HG03571 (cell line): ENCODE data around the gene NAA10.

Experiments
- ATAC-seq: cut with Tn5 transposase; IDR thresholded peaks from one replicate; pipeline ENCODE4 v1.9.1; 2021; ENCODE audit not compliant: unreplicated experiment

The NAA10 gene

DNA sequence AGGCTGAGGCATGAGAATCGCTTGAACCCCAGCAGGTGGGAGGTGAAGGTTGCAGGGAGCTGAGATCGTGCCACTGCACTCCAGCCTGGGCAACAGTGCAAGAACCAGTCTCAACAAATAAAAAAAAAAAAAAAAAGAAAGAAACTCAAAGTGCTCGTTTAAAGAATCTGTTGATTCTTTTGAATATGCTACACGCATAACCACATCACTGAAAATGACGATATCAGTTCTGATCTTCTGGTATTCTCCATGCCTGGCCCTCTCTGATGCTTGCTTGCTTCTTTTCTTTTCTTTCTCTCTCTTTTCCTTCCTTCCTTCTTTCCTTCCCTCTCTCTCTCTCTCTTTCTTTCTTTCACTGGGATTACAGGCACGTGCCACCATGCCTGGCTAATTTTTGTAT is 23.0 kb downstream of the NAA10 start:
- no peak for ATAC-seq

DNA sequence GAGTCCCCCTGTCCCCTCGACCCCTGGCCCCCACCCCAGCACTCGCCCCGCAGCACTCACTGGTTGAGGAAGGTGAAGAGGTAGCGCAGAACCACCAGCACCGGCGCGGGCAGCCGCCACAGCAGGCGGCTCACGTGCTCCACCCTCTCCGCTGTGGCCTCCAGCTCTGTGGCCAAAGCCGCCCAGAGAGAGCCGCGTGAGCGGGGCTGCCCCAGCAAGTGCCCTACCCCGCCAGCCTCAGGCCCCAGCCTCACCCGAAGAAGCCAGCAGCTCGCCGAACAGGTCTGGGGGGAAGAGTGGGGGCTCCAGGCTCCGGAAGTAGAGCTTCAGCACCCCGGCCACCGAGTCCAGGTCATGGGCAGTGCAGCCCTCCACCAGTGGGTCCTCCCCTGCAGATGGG is 24.4 kb downstream of the NAA10 start:
- no peak for ATAC-seq

DNA sequence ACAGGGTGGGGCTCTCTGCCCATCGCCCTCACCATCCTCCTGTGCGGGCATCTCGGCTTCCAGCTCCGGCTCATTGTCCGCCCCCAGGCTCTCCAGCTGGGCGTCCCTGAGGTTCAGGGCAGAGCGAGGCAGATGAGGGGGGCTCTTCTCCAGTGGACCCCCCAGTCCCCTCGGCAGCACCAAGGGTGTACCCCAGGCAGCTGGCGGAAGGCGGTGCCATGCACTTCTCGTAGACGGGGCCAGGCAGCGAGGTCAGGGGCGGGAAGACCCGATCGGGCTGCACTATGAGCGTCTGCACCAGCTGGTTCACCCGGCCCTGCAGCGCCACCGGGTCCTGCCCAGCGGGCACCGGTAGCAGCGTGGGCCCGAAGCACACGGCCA is 24.9 kb downstream of the NAA10 start:
- ATAC-seq = no peak

DNA sequence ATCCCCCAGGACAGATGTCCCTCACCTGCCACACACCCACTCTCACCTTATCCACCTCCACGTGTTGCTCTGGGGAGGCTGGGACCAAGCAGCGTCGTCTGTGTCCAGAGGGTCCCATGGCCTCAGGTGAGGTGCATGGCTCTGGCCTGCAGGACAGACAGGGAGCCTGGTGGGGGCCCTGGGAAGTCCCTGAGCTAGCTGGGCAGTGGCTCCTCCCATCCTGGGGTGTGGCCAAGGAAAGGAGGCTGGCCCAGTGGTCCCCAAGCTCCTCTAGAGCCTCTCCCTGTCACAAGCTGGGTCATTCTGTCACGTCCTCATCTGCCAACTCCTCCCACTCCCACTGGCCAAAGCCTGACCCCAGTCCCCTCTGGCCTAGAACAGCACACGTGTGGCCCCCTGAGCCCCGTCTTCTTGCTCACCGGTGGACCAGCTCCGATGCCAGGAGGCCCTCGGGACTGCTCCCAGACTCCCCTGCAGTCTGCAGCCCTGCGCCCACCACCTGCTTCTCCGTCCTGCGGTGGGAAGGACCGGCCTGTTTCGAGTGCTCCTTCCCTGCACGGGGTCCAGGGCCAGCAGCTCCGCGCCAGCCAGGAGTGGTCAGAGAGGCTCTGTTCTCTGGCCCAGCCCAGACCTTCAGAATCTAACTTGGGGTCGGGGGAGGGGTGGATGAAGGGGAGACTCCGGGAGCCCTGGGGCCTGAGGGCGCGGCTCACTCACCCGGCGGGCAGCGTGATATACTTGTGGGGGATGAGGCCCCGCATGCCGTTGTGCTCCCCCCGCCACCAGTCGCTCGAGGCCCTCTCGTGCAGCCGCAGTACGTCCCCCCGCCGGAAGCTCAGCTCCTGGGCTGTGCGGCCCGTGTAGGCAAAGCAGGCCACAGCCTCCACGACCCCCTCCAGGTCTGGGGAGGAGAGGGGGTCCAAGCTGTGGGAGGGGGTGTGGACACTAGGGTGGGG is 25.5 kb downstream of the NAA10 start:
- no peak for ATAC-seq

DNA sequence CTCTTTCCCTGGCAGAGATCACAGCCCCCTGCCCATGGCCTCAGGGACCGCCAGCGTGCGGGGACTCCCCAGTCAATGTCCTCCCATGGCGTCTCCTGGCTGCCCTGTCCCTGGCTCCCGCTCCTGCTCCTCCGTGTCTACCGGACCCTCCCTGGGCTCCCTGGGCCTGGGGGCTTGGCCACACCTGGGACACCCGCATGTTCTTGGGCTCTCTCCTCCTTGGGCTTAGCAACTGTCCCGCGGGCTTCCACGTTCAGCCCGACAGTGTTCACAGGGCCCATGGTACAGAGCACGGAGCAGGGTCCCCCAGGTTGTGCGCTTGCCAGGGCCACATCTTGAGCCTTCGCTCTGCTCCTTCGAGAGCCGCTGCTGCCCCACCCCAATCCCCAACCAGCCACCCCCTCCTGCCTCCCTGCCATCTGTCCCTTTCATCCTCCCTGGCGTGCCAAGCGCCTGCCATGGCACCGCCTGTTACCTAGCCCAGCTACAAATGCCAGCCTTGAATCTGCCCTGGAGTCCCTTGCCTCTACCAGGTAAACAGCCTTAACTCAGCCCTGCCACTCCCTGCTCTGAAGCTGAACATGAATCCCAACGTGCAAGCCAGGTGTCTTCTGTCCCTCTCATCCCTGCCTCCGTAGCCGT is 26.5 kb downstream of the NAA10 start:
- ATAC-seq = no peak

DNA sequence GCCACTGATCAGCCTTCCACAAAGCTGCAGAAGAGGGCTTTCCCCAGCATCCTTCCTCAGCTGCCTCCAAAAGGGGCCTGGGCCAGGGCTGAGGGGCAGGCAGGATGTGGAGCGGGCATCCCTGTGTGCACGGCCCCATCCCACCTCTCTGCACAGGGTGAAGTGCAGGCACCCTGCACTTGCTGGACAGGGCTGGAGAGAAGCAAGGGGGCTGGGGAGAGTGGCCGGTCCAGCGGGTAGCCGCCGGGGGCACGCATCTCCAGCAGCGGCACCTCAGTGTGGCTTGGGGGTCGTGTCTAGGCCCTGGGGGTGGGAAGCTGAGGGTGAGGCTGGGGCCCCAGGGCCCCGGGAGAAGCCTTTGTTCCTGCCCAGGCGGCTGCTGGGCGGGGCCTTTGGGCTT is 27.4 kb downstream of the NAA10 start:
- ATAC-seq = no peak

DNA sequence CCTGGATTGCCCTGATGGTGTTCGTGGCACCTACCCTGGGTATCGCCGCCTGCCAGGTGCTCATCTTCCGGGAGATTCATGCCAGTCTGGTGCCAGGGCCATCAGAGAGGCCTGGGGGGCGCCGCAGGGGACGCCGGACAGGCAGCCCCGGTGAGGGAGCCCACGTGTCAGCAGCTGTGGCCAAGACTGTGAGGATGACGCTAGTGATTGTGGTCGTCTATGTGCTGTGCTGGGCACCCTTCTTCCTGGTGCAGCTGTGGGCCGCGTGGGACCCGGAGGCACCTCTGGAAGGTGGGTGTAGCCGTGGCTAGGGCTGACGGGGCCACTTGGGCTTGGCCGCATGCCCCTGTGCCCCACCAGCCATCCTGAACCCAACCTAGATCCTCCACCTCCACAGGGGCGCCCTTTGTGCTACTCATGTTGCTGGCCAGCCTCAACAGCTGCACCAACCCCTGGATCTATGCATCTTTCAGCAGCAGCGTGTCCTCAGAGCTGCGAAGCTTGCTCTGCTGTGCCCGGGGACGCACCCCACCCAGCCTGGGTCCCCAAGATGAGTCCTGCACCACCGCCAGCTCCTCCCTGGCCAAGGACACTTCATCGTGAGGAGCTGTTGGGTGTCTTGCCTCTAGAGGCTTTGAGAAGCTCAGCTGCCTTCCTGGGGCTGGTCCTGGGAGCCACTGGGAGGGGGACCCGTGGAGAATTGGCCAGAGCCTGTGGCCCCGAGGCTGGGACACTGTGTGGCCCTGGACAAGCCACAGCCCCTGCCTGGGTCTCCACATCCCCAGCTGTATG is 28.5 kb downstream of the NAA10 start:
- ATAC-seq = no peak

DNA sequence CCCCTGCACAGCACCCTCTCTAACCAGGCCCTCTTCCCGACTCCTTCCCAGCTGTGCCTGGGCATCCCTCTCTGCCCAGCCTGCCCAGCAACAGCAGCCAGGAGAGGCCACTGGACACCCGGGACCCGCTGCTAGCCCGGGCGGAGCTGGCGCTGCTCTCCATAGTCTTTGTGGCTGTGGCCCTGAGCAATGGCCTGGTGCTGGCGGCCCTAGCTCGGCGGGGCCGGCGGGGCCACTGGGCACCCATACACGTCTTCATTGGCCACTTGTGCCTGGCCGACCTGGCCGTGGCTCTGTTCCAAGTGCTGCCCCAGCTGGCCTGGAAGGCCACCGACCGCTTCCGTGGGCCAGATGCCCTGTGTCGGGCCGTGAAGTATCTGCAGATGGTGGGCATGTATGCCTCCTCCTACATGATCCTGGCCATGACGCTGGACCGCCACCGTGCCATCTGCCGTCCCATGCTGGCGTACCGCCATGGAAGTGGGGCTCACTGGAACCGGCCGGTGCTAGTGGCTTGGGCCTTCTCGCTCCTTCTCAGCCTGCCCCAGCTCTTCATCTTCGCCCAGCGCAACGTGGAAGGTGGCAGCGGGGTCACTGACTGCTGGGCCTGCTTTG is 29.2 kb downstream of the NAA10 start:
- no peak for ATAC-seq

DNA sequence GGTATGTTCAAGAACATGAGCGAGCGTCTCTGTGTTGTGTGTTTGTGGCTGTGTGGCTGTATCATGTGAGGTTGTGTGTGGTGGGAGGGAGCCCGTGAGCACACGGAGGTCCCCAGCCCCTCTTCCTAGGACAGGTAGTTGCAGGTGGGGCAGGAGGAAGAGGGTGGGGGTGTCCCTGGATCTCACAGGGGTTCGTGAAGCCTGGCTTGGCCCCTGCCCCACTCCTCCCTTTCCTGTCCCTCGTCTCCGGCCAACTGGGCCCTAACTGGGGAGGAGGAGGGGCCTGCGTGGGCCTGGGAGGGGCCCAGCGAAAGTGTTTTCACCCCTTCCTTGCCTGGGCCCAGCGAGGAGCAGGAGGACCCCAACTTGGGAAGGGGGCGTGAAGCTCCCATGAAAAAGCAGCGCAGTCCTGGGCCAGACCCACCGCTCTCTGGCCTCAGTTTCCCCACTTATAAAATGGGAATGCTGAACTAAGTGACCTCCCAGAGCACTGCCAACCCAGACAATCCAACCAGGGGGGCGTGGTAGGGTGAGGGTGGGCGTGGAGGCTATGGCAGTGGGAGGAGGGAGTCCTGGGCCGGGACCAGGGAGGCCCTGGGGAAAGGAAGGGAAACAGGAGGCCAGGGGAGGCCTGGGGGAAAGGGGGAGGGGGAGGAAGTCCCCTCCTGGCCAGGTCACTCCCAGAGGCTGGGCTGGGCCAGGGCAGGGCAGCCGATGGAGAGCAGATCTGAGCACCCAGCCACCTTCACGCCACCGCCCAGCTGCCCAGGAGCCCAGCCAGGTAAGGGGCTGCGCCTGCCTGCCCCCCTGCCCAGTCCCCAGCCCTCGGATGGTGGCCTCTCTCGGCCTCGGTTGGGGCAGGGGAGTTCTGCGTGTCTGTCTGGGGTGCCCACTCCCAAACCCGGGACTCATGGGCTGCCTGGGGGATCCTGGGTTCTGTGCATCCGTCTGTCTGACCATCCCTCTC is 30.6 kb downstream of the NAA10 start, which contains the start of gene AVPR2:
AVPR2 (plus strand) TSS at position 683 of the 967 bp plus-strand sequence. CDS start 473 bp downstream, outside the sequence.
- no peak for ATAC-seq

DNA sequence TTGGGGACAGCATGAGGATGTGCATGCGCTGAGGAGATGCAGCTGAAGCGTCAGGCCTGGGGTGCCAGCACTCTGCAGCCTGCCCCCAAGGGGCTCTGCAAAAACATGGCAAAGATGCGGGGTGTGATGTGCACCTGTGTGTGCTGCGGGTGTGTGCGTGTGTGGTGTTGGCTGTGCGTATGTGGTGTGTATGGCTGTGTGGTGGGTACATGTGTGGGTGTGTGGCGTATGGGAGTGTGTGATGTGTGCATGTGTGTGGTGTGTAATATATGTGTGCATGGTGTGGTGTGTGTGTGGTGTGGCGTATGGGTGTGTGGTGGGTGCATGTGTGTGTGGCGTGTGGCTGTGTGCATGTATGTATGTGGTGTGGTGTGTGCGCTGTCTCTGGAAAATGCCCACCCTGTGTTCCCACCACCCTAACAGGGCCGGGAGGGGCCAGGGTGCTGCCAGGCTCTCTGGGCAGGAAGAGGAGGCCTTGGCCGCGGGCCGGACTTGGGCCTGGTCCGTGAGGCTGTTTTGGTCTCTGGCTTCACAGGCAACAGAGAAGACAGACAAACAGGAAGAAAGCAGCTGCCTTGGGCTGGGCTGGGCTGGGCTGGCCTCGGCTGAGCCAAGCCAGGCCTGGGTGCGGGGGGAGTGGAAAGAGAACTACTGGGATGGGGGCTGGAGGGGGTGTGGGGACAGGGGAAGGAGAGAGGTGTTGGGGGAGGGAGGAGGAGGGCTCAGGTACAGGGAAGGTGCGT is 31.4 kb downstream of the NAA10 start:
- no peak for ATAC-seq

DNA sequence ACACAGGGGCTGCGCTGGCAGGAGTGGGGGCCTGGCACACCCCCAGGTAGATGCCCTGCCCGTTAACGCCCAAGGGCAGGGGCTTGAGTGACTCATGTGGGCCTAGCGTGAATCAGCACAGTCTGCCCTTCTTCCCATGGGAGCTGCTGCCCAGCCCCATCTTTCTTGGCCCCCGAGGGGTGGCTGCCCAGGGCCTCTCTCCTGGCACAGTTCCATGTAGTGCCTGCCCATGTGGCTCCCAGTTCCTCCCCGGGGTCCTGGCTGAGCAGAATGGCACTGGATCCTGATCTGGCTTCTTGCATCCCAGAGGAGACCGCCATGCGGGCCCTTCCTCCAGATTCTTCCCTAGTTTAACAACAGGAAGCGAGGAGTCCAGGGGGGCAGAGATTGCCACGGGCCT is 32.5 kb downstream of the NAA10 start:
- ATAC-seq = no peak

DNA sequence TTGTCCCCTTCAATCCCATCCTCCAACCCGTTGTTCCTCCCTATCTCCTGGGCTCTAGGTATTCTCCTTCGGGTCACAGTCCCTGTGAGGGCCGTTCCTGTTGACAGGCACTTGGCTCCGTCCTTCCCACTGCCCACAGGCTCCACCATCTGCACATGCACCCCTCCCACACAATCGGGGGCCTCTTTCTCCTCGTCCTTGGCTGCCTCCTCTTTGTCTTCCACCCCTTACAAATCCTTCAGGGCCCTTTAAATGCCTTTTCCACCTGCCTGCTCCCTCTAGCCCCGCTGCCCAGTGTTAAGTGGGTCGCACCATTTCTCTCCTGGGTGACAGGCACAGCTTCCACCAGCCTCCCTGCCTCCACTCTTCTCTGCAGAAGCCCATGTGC is 33.1 kb downstream of the NAA10 start:
- no peak for ATAC-seq

DNA sequence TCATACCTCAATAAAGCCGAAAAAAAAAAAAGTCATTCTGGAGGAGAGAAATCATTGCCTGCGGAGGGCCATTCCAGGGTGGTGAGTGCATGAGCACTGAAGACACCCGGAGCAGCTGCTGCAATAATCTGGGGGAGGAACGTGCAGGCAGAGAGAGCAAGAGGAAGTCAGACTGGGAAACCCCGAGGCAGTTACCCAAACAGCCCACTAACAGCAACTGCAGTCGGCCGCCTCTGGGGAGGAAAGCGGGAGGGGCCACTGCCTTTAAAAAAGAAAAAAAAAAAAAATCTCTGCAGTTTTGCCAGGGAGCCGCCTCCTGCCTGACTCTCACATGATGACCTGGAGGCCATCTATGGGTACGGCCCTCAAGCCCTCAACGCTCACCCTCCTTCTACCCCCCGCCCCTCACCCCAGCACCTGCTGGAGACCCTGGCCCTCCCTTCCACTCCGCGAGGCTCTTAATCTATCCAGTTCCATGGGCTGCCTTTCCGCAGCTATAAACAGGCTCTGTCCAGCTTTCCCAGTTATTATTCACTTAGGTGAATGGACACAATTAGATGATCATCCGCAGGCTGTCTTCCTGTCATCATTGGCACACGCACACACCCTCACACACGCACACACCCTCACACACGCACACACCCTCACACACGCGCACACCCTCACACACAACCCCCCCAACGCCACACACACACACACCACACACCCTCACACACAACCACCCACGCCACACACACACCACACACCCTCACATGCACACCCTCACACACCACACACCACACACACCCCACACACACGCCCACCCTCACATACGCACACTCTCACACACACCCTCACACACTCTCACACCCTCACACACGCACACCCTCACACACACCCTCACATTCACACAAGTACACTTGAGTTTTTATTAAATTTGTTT is 33.7 kb downstream of the NAA10 start:
- ATAC-seq = no peak

DNA sequence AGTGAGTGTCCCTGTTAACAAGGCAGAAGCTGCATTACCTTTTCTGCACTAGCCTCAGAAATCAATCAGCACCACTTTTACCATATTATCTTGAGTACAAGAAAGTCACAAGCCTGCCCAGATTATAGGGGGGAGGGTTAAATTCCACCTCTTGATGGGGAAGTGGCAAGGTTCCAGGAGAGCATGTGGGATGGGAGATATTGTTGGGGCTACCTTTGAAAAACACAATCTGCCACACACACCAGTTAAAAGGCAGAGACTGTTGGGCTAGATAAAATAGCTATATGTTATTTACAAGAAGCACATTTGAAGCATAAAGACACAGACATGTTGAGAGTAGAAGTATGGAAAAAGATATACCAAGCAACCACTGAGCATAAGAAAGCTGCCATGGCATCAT is 36.9 kb downstream of the NAA10 start:
- no peak for ATAC-seq

DNA sequence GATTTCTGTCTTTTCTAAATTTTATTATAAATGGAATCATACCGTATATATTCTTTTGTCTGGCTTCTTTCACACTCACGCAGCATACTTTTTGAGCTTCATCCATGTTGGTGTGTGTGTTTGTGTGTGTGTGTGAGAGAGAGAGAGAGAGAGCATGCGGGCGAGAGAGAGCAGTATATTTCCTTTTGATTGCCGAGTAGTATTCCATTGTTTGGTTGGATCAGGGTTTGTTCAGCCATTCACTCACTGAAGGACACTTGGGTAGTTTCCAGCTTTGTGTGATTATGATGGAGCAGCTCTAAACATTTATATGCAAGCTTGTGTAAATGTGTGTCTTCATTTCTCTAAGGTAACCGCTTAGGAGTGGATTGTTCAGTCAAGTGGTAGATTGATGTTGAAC is 45.7 kb downstream of the NAA10 start:
- ATAC-seq = no peak

DNA sequence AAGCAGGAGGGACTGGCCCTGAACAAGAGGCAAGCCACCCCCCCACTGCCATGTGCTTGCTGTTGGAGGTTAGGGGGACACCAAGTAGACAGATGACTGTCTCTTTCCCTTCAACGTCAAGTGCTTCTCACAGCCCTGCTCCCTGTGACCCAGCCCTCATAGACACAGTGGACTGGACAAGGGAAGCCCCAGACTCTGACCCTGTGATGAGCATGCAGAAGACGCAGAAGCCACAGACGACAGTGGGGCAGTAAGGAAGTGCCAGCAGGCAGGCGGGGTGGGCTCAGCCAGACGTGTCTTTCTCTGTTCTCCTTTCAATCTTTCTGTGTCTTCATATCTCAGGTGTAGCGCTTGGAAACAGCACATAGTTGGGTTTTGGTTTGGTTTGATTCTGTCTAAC is 46.5 kb downstream of the NAA10 start:
- ATAC-seq = no peak

DNA sequence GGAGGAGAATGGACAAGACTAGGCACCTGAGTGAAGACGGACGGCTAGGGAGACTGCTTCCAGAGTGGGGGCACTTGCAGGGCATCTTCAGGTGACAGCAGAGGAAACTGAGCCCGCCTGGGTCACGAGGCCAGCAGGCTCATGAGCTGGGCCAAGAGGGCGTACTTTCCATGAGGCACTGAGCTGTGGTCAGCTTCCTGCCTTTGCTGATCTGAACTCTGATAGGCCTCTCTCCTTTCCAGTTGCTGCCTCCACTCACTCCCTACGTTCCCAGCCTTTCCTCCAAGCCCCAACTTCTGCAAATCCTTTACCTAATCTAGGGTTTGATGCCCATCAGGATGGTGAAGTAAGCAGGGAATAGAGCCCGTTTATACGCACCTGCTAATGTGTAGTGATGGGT is 47.5 kb downstream of the NAA10 start:
- no peak for ATAC-seq

DNA sequence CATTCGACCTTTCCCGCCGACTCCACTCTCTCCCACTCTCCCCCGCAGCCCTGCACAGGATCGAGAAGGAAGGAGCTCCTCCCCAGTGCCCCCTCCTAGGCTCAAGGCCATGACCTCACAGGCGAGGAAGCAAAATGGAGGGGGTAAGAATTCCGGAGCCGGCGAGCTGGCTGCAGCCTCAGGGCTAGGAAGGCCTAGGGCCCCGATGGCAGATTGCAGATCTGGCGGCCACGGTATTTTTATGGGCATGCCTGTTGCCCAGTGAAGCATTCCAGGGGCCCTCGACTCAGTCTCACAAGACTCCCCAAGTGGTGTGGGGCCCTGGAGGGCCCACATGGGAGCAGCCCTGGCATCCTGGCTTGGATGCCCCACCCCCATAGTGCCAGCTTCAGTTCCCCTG is 47.9 kb downstream of the NAA10 start:
- no peak for ATAC-seq
